Stimulated activated naive CD8-positive, alpha-beta T cell treated with anti-CD3 and anti-CD28 coated beads, Interleukin-15, Interleukin-2, amounts not matched to agents 100 ng/mL and 50 ng/mL, for 24 hours (primary cell): ENCODE measurements around the gene ZNF821.

Source experiments
- H3K27ac Mint-ChIP-seq: one replicate; pipeline ENCODE4 v1.8.0; 2021; ENCODE audit warnings: mild to moderate bottlenecking, mixed read lengths
- H3K27me3 Mint-ChIP-seq: one replicate; pipeline ENCODE4 v1.8.0; 2021; ENCODE audit warnings: mixed read lengths
- H3K36me3 Mint-ChIP-seq: one replicate; pipeline ENCODE4 v1.8.0; 2021; ENCODE audit warnings: low read depth, mixed read lengths
- H3K4me1 Mint-ChIP-seq: one replicate; pipeline ENCODE4 v1.8.0; 2021; ENCODE audit warnings: low read depth, mixed read lengths
- H3K4me3 Mint-ChIP-seq: one replicate; pipeline ENCODE4 v1.8.0; 2021; ENCODE audit warnings: mild to moderate bottlenecking, mixed read lengths
- H3K9me3 Mint-ChIP-seq: one replicate; pipeline ENCODE4 v1.8.0; 2021; ENCODE audit warnings: mixed read lengths

The ZNF821 gene

DNA sequence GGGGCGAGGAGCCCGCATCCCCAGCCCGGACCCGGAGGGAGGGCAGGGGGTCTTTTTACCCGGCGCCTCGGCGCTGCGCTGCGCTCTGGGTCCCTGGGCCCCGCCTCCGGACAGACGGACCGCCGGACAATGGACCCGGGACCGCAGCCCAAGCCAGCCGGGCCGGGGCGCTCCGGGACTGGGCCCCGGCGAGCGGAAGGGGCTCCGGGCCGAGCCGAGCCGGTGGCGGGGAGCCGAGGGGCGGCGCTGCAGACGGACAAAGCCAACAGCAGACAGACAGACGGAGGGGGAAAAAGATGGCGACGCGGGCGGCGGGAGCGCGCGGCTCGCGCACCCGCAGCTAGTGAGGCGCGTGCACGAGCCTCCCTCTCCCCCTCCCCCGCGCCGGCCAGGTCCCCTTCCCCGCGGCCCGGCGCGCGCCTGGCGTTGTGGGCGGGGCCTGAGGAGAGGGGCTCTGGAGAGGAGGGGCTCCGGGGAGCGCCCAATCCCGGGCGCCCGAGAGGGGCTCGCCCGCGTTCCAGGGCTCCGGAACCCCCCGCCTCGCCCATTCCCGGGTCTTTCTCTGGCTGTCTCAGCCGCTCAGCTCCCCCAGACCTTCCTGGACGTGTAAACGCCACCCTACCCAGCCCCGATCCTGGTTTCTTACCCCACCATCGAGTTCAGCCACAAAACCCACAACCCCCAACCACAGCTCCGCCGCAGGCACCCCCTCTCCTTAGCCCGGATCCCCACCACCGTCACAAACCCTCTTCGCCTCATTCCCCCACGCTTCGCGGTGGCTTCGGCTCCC lies at the start of gene ZNF821:
Gene ZNF821, minus strand, starts transcription at position 334 of the 790 bp plus-strand sequence. CDS start 4,236 bp downstream, outside the sequence.
- Mint-ChIP-seq H3K9me3 (no peaks in the 10 kb centered on the region), H3K27me3 (peaks cover 11% of the 10 kb centered on the region), H3K36me3 (peaks cover 8% of the 10 kb centered on the region), H3K27ac (peak within 1 kb of the TSS; percentile 92), H3K4me1 (peaks cover 49% of the 10 kb centered on the region), H3K4me3 (peak within 1 kb of the TSS; percentile 89)

DNA sequence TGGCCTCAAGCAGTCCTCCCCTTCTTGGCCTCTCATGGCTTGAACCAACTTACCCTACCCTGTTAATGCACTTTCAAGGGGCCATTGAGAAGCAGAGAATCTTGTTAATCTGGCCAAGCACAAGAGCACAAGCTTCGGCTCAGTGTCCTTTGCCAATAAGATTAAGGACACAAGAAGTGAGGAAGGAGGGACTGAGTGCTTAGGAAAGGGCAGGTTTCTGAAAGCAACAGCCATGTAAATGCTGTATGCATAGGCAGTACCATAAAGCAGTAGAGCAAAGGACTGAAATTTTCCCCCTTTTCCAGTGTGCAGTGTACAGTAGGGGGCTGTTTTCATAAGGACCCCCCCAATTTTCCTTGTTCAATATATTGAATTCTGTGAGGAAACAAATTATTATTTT lies 49.0 kb upstream of the ZNF821 start:
- no peaks in the 10 kb centered on the region for H3K9me3 Mint-ChIP-seq
- no peak overlapping the region for H3K27ac Mint-ChIP-seq
- no peak overlapping the region for H3K4me3 Mint-ChIP-seq
- no peaks in the 10 kb centered on the region for H3K27me3 Mint-ChIP-seq
- no peaks in the 10 kb centered on the region for H3K4me1 Mint-ChIP-seq
- peaks cover 30% of the 10 kb centered on the region for H3K36me3 Mint-ChIP-seq

DNA sequence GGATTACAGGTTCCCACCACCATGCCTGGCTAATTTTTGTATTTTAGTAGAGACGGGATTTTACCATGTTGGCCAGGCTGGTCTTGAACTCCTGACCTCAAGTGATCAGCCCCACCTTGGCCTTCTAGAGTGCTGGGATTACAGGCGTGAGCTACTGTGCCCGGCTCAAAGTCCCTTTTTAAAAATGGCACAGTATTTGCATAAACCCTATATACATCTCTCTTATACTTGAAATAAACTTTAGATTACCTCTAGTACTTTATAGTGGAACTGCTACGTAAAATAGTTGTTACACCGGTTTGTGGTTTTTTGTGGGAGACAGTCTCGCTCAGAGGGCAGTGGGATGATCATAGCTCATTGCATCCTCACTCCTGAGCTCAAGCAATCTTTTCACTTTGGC lies 47.6 kb upstream of the ZNF821 start:
- no peaks in the 10 kb centered on the region for H3K27me3 Mint-ChIP-seq
- no peak overlapping the region for H3K4me3 Mint-ChIP-seq
- H3K4me1 Mint-ChIP-seq: peaks cover 3% of the 10 kb centered on the region
- peak overlapping the region; percentile 3 for H3K27ac Mint-ChIP-seq
- no peaks in the 10 kb centered on the region for H3K9me3 Mint-ChIP-seq
- H3K36me3 Mint-ChIP-seq: peaks cover 44% of the 10 kb centered on the region

GRCh38 chr16:71931001-71931400 lies 47.0 kb upstream of the ZNF821 start:
- Mint-ChIP-seq H3K4me1 (peaks cover 3% of the 10 kb centered on the region), H3K27ac (no peak overlapping the region), H3K27me3 (no peaks in the 10 kb centered on the region), H3K4me3 (no peak overlapping the region), H3K36me3 (peaks cover 47% of the 10 kb centered on the region), H3K9me3 (no peaks in the 10 kb centered on the region)

- Mint-ChIP-seq H3K4me3 (no peak overlapping the region), H3K4me1 (peaks cover 3% of the 10 kb centered on the region), H3K36me3 (peaks cover 52% of the 10 kb centered on the region), H3K9me3 (no peaks in the 10 kb centered on the region), H3K27ac (peak overlapping the region; percentile 4), H3K27me3 (no peaks in the 10 kb centered on the region)
These were observed 46.1 kb upstream of the ZNF821 start for GRCh38 chr16:71930013-71930563.

DNA sequence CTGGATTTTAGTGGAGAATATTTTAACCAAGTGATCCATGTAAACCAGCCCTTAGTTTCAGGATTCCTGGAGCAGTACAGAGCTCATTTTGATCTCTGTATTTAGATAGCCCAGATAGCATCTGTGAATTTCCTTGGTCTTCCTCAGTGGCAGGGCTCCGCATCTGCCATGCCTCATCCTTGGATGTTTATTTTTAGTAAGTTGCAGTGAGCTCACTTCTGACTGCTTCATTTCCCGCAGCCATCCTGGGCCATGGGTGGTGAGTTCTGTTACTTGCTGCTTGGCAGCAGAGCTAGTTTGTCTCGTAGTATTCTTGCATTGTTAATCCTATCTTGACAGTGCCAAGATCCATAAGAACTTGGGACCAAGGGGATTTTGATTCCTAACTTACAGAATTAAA lies 45.1 kb upstream of the ZNF821 start:
- Mint-ChIP-seq H3K4me3 (no peak overlapping the region), H3K27me3 (no peaks in the 10 kb centered on the region), H3K4me1 (peaks cover 3% of the 10 kb centered on the region), H3K9me3 (no peaks in the 10 kb centered on the region), H3K36me3 (peaks cover 57% of the 10 kb centered on the region), H3K27ac (peak overlapping the region; percentile 40)

- Mint-ChIP-seq H3K36me3 (peaks cover 66% of the 10 kb centered on the region), H3K4me3 (no peak overlapping the region), H3K4me1 (peaks cover 3% of the 10 kb centered on the region), H3K9me3 (no peaks in the 10 kb centered on the region), H3K27ac (no peak overlapping the region), H3K27me3 (no peaks in the 10 kb centered on the region)
These were observed 43.8 kb upstream of the ZNF821 start for GRCh38 chr16:71927787-71928186.

DNA sequence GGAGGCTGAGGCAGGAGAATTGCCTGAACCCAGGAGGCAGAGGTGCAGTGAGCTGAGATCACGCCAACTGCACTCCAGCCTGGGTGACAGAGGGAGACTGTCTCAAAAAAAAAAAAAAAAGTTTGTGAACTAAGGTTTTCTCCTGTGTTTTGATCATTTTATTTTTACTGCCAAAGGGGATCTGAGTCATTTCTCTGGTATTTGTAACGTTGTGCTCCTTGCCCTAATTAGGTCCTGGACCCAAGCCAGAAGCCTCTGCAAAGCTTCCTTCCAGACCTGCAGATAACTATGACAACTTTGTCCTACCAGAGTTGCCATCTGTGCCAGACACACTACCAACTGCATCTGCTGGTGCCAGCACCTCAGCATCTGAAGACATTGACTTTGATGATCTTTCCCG lies 43.4 kb upstream of the ZNF821 start:
- Mint-ChIP-seq H3K27me3 (no peaks in the 10 kb centered on the region), H3K9me3 (no peaks in the 10 kb centered on the region), H3K36me3 (peaks cover 70% of the 10 kb centered on the region), H3K4me3 (no peak overlapping the region), H3K27ac (peak overlapping the region; percentile 62), H3K4me1 (peaks cover 3% of the 10 kb centered on the region)

DNA sequence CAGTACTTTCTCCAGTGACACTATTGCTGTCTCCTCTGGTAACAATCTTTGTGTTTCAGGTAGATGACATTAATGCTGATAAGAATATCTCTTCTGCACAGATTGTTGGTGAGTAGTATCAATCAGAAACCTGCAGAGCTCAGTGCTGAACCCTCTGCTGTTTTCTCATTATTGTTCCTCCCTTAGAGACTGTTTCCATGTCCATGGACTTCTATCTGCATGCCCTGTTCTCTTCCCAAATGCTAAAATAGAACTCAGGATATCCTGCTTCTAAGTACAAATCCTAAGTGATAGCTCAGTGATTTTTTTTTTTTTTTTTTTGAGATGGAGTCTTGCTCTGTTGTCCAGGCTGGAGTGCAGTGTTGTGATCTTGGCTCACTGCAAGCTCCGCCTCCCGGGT lies 40.7 kb upstream of the ZNF821 start:
- peaks cover 78% of the 10 kb centered on the region for H3K36me3 Mint-ChIP-seq
- H3K27me3 Mint-ChIP-seq: no peaks in the 10 kb centered on the region
- H3K9me3 Mint-ChIP-seq: no peaks in the 10 kb centered on the region
- H3K27ac Mint-ChIP-seq: no peak overlapping the region
- H3K4me1 Mint-ChIP-seq: peaks cover 3% of the 10 kb centered on the region
- no peak overlapping the region for H3K4me3 Mint-ChIP-seq

GRCh38 chr16:71923941-71924690 lies 40.1 kb upstream of the ZNF821 start:
- H3K9me3 Mint-ChIP-seq: no peaks in the 10 kb centered on the region
- peaks cover 83% of the 10 kb centered on the region for H3K36me3 Mint-ChIP-seq
- H3K27ac Mint-ChIP-seq: no peak overlapping the region
- H3K4me1 Mint-ChIP-seq: peaks cover 3% of the 10 kb centered on the region
- H3K27me3 Mint-ChIP-seq: no peaks in the 10 kb centered on the region
- H3K4me3 Mint-ChIP-seq: no peak overlapping the region

GRCh38 chr16:71920658-71921057 lies 36.7 kb upstream of the ZNF821 start:
- no peaks in the 10 kb centered on the region for H3K9me3 Mint-ChIP-seq
- H3K27me3 Mint-ChIP-seq: no peaks in the 10 kb centered on the region
- peaks cover 17% of the 10 kb centered on the region for H3K4me1 Mint-ChIP-seq
- no peak overlapping the region for H3K4me3 Mint-ChIP-seq
- no peak overlapping the region for H3K27ac Mint-ChIP-seq
- peaks cover 90% of the 10 kb centered on the region for H3K36me3 Mint-ChIP-seq

DNA sequence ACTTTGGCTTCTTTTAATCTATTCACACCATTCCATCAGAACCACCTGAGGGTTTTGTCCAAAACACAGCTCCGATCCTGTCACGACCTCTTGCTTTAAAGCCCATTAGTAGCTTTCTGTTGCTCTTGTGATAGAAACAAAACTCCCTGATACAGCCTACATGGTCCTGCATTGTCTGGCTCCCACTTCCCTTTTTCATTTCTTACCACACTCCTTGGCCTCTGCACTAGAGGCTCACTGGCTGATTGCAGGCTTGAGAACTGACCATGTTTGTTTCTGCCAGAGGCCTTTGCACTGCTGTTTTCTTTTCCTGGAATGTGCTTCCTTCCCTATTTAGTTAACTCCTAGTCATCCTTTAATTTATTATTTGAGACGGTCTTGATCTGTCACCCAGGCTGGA lies 35.1 kb upstream of the ZNF821 start:
- Mint-ChIP-seq H3K27me3 (no peaks in the 10 kb centered on the region), H3K9me3 (no peaks in the 10 kb centered on the region), H3K27ac (no peak overlapping the region), H3K4me1 (peaks cover 33% of the 10 kb centered on the region), H3K4me3 (no peak overlapping the region), H3K36me3 (peaks cover 91% of the 10 kb centered on the region)

- Mint-ChIP-seq H3K27ac (no peak overlapping the region), H3K27me3 (no peaks in the 10 kb centered on the region), H3K9me3 (no peaks in the 10 kb centered on the region), H3K36me3 (peaks cover 88% of the 10 kb centered on the region), H3K4me1 (peaks cover 40% of the 10 kb centered on the region), H3K4me3 (no peak overlapping the region)
These were observed 33.9 kb upstream of the ZNF821 start for GRCh38 chr16:71917900-71918299.

GRCh38 chr16:71916397-71916920 lies 32.5 kb upstream of the ZNF821 start:
- no peaks in the 10 kb centered on the region for H3K27me3 Mint-ChIP-seq
- H3K4me1 Mint-ChIP-seq: peaks cover 53% of the 10 kb centered on the region
- no peak overlapping the region for H3K4me3 Mint-ChIP-seq
- H3K9me3 Mint-ChIP-seq: no peaks in the 10 kb centered on the region
- H3K27ac Mint-ChIP-seq: peak overlapping the region; percentile 14
- peaks cover 87% of the 10 kb centered on the region for H3K36me3 Mint-ChIP-seq

DNA sequence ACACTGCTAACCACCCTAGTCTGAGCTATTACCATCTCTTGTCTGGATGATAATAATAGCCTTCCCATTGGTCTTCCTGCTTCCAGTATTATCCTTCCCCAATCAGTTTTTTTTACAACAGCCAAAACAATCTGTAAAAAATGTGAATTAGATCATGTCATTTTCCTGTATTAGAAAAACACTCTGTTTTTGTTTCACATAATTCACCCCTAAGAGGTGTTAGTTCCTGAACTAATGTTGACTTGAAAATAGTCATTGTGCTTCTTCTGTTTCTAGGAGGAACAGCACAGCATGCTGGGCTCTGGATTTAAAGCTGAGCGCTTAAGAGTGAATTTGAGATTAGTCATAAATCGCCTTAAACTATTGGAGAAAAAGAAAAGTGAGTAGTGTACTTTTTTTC lies 31.4 kb upstream of the ZNF821 start:
- Mint-ChIP-seq H3K36me3 (peaks cover 79% of the 10 kb centered on the region), H3K4me1 (peaks cover 61% of the 10 kb centered on the region), H3K4me3 (no peak overlapping the region), H3K27ac (peak overlapping the region; percentile 39), H3K27me3 (no peaks in the 10 kb centered on the region), H3K9me3 (no peaks in the 10 kb centered on the region)
